ENCODE data around the gene PASK.

The PASK gene

DNA sequence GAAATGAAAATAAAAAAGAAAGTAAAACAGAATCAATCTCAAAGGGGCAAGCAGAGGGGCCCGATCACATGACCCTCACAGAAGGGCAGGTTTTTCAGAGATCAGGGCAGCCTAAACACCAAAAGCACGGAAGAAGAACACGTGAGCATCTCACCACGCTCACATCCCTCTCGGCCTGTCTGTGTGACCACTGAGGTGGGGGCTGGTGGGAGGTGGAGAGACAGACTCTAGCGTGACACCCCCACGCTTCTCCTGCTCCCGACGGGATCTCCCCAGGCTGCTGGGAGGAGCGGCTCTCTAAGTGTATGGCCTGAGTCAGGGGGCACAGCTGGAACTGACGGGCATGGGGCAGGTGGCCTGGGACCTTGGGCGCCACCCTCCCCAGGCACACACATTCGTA, 23.6 kb downstream of the PASK start:
- DNase-seq (ENCODE audit: low spot score): no peak

DNA sequence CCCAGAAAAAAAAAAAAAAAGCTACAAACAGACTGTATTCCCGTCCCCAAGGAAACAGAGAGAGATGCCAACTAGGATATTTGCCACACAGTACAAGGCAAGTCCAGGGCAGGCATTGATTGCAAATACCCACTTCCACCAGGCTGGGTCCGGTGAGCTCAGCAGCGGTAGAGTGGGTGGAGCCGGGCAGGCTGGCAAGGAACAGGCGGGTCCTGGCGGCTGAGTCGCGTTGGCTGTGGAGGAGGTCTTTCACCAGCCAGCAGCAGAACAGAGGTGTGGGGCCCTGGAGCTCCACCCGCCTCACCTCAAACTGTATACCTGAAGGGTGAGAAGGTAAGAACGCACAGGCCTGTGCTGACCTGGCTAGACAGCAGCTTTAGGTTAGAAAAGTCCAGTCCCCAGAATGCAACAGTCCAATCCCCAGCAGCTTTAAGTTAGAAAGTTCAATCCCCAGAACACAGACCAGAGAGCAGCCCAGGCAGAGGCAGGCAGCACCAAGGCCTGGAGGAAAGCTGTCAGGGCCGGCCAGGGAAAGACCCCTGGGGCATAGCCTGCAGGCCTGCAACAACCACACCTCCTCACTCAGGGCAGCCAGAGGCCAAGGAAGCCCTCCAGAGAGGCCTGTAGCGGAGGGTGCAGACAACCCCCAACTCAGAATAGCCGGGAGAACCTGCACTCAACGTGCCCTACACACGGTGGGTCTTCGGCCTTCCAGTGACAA, 25.3 kb downstream of the PASK start:
- DNase-seq (ENCODE audit: low spot score): no peak

DNA sequence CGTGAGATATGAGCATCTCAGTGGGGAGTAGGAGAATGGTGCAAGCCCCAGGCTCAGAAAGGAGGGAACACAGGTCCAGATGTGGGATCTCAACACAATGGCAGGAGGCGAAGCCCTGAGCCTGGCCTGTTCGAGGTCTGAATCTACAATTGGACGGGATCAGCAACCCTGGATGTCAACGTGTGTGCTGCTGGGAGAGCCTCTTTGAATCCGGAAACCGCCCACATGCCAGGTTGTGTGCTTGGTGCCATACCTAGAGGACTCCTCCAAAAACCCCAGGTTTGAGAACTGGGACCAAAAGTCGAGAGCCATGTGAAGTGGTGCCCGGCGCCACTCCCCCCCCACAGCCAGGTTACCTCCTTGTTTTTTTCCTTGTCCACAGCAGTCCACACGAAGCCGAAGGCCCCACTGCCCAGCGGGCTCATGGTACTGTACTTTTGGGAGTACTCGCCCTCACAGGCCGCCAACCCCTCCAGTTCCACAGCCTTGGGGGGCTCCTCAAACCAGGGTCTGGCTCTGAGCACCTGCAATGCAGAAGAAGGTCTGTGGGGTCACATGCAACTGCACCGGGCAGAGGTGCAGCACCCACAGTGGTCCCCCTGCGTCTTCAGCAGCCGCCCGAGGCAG, 26.8 kb downstream of the PASK start:
- DNase-seq (ENCODE audit: low spot score): no peak

DNA sequence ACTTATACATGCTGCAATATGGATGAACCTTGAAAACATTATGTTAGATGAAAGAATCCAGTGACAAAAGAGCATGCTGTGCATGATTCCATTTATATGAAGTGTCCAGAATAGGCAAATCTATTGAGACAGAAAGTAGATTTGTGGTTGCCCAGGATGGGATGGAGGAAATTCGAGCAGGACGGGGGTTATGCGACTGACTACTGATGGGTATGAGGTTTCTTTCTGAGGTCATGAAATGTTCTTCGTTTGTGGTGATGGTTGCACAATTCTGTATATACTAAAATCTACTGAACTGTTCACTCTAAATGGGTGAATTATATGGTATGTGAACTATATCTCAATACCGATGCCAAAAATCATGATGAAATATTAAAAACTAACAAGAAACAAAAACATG, 28.3 kb downstream of the PASK start:
- no peak for DNase-seq (ENCODE audit: low spot score)

DNA sequence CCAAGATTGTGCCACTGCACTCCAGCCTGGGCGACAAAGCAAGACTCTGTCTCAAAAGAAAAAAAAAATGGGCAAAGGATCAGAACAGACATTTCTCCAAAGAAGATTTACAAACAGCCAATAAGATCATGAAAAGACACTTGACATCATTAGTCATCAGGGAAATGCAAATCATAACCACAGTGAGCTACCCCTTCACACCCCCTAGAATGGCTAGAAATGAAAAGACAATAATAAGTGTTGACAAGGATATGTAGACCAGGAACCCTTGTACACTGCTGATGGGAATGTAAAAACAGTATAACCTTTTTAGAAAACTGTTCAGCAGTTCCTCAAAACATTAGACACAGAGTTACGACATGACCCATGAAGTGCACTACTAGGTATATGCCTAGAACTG, 28.8 kb downstream of the PASK start:
- no peak for DNase-seq (ENCODE audit: low spot score)

DNA sequence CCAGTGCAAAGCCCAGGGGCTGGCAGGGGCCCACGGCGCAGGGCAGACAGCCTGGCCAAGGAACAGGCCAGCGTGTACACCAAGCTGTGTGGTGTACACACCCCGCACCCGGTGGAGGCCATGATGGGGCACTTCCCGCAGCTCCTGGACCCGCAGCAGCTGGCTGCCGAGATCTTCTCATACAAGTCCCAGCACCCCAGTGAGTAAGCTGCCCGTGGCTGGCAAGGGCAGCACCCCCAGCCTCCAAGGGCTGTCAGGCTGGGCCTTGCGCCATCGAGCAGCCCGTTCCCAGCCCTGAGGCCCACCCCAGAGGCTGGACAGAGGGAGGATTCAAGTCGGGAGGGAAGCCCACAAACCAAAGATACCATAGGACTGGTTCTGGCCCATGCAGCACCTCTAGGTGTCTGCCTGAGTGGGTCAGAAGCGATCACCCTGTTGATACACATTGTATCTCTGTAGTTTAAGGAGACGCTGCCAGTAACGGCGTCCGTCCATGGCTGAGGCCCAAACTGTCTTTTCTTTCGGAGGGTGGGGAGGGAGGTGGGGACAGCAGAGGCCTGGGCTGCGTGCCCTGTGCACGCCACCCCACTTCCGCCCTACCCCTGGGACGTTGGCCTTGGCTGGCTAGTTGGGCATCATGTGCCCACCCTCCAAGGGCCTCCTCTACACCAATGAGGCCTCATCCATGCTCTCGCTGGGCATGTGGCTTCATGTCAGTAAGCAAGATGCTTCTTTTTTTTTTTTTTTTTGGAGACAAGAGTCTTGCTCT, 30.4 kb downstream of the PASK start:
- no peak for DNase-seq (ENCODE audit: low spot score)

DNA sequence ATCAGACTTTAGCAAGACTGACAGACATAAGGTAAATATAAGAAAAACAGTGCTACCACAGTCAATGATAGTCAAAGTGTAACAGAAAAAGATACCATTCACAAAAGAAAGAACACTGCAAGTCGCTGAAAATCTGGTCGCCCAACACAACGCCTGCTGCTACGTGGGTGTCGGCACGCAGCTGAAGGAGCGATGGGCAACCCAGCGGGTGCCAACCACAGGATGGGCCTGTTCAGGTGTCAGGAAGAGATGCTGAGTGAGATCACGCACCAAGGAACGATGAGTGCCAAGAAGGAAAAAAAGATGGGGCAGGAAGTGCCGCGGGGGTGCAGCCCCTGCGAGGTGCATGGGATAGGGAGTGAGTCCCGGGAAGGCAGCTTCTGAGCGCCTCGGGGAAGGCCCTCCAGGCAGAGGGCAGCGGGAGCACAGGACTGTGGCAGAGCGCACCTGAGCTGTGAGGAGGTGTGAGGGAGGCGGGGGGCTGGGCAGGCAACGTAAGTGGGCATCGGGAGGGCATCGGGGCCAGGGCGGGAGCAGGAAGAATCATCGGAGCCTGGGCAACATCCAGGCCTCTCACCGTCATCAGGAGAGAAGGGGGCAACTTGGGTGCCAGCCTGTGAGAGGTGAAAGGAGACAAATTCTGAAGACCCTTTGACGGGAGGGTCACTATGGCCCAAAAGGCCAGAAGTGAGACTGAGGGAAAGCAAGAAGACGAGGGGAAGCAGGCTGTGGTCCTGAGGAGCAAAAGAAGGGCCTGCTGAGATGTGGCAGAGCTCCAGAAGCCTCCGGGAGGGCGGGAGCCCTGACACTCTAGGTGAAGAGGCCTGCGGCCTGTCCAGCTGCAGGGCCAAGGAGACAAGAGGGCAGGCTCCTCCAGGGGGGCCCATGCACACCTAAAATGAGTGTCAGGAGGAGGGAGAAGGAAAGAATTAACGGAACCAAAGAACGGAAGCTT, 32.4 kb downstream of the PASK start:
- DNase-seq (ENCODE audit: low spot score): no peak

DNA sequence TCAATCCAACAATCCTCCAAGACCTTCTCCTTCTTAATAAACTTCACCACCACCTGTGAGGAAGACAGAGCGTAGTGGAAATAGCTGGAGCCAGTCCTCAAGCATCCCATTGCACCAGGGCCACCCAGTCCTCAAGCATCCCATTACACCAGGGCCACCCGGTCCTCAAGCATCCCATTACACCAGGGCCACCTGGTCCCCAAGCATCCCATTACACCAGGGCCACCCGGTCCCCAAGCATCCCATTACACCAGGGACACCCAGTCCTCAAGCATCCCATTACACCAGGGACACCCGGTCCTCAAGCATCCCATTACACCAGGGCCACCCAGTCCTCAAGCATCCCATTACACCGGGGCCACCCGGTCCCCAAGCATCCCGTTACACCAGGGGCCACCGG, 33.9 kb downstream of the PASK start:
- no peak for DNase-seq (ENCODE audit: low spot score)

DNA sequence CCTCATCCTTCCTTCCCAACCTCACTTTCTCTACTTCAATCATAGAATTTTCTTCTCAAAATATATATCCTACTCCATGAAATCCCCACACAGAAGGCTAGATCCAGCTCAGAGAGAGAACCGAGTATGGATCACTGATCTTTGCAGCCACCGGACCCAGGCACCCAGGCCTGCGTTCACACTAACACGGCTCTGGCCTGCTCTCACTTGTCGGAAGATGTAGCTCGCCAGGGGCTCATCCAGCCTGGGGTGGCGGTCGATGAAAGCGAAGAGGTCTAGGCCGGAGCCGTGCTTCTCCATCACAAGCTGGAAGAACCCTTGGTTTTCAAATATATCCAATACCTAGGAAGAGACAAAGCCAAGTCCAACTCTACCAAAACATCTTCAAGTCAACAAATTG, 34.4 kb downstream of the PASK start:
- no peak for DNase-seq (ENCODE audit: low spot score)

DNA sequence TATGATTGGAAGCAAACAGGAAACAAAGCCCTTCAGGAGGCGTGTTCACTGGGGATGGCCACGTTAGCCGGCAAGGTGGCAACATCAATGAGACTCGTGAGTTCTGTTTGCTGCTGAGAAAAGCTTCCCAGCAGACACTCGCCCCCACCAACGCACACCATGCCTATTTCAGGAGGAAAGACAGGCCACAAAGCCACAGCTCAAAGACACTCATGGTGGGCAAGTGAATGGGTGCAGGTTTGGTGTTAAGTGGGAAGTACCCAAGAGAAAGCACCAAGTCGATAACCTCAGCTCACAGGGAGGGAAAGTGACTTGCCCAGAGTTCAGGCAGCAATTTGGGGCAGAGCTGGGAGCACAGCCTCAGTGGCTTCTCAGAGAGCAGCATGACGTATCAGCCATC, 36.7 kb downstream of the PASK start:
- DNase-seq (ENCODE audit: low spot score): no peak

DNA sequence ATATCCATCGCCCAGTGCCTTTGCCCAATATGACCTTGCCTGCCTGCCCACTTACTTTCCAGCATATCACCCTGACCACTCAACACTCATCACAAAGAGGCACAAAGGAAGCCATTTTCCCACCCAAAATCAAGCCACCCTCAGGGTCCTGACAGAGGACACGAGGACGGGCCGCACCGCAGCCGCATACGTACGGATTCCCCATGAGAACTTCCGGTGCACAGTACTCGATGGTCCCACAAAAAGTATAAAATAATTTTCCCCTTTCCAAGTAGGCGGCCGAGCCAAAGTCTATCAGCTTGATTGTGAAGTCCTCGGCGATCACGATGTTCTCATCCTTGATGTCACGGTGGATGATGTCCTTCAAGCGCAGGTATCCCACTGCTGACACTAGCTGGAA, 37.2 kb downstream of the PASK start:
- DNase-seq (ENCODE audit: low spot score): no peak

DNA sequence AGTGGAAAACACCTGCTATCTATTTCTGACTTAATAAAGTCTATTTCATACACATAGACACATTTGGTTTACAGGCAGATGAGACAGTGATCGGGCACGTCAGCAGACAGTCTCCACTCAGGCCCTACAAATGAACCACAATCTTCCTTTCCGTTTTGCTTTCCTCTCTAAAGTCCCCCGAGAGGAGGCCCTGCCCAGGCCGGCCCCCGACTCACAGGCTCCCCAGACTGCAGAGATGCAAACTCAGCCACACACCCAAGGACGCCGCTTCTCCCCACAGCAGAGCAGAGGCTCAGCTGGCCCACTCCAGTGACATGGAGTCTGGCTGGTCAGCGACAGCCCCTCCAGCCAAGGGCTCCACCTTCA, 37.8 kb downstream of the PASK start:
- no peak for DNase-seq (ENCODE audit: low spot score)

DNA sequence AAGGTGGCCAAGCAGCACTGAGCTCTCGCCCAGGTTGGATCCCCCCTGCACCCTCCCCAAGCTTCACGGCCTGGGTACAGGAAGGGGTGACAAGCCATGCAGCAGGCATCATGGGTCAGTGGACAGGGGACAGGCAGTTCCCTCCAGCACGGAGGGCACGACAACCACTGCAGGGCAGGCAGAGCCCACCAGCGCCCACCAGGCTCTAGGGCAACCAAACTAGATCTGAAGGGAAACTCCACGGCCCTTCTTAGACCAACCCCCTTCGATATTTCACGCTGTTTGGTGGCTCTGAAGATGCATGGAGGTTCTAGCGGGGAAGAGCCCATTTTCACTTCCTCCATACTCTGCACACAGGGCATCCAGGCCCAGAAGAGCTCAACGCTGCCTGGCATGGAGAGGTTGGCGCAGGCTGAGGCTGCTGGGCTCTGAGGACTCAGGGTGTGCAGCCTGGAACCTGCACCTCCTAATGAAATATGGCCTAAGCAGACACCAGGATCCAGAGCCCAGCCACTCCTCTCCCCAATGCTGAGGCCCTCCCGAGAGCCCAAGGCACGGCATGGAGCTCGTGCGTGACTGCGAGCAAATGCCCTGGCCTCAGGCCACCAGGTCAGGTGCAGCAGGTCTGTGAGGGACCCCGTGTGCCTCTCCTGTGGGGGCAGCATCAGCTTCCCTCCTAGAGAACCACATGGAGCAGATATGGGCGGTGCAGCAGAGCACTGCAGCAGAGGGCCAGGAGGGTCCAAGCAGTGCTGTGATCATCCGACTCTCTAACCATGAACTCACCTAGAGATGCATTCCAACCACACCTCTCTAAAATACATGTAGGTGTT, 38.4 kb downstream of the PASK start:
- DNase-seq (ENCODE audit: low spot score): no peak

DNA sequence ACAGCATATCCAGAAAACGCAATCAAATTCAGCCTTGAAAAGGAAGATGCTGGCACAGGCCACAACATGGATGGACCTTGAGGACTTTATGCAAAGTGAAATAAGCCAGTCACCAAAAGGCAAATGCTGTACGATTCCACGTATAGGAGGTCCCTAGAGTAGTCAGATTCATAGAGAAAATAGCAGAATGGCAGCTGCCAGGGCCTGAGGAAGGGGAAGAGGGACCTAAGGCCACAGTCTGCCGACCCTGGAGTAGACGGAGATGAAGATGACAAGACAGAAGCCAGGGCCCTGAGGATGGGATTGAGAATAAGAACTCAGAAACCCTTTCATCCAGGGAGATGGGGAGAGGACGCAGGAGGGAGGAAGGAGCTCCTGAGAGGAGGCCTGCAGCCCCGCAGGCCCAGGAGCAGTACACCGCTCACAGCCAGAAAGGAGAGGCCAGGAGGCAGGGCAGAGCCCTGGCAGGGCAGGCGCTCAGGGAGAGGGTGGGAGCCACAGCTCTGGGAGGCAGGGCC, 39.1 kb downstream of the PASK start:
- no peak for DNase-seq (ENCODE audit: low spot score)

DNA sequence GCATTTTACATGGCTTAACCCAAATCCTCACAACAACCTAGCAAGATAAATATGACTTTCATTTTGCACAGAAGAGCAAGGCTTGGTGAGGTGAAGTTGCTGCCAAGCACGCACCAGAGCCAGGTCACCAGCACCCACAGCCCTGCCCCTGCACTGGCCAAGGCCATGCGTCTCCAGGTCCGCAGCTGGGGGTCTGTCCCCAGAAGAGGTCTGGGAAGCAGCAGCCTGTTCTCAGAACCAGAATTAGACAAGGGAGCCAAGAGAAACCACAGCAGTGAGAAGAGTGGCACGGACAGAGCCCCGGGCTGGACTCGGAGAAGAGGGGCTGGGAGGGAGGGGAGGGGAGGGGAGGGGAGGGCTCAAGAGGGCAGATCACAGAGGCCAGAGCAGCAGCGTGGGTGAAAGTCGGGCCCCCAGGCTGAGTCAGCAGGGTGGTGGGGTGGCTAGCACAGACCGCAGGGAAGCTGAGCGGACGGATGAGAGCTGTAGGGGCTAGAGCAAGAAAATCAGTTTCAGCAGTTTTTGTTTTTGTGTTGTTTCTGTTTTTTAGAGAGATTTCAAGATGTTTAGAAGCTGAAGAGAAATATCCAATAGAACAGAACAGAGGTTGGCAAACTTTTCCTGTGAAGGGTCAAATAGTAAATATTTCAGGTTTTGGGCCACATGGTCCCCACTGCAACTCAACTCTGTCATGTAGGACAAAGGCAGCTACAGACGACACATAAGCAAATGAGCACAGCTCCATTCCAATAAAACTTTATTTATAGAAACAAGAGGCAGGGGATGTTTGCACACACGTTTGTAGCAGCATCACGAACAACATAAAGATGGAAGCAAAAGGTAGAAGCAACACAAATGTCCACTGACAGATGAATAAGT, 39.8 kb downstream of the PASK start:
- DNase-seq (ENCODE audit: low spot score): no peak

DNA sequence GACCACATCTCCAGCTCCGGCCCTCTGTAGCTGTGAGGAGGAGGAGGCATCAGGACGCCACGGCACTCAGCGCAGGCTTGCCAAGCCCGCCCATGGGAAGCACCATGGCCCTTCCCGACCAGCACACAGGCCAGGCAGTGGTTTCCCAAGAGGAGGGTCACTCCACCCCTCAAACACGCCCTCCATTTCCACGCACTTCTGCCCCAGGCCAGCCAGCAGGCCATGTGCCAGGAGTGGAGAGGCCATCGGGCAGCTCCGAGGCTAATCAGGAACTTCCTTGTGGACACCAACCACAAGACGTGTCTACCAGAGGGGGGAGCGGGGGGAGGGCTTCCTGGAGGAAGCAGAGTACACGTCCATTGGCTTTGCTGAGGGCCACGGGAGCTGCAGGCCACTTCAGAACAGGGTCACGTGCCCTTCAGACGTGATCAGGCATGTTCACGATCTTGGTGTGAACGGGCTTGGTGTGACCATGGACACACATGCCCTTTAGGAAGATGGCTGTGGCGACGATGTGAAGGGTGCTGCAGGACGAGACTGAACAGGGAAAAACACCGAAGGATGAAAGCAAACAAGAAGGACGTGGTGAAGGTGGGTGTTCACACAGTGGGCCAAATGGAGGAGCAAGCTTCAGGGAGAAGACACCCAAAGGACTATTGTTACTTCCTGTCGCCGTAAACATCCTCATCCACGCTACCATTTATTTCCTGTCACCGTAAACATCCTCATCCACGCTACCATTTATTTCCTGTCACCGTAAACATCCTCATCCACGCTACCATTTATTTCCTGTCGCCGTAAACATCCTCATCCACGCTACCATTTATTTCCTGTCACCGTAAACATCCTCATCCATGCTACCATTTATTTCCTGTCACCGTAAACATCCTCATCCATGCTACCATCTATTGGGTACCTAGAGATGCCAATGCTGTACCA, 40.7 kb downstream of the PASK start:
- no peak for DNase-seq (ENCODE audit: low spot score)

DNA sequence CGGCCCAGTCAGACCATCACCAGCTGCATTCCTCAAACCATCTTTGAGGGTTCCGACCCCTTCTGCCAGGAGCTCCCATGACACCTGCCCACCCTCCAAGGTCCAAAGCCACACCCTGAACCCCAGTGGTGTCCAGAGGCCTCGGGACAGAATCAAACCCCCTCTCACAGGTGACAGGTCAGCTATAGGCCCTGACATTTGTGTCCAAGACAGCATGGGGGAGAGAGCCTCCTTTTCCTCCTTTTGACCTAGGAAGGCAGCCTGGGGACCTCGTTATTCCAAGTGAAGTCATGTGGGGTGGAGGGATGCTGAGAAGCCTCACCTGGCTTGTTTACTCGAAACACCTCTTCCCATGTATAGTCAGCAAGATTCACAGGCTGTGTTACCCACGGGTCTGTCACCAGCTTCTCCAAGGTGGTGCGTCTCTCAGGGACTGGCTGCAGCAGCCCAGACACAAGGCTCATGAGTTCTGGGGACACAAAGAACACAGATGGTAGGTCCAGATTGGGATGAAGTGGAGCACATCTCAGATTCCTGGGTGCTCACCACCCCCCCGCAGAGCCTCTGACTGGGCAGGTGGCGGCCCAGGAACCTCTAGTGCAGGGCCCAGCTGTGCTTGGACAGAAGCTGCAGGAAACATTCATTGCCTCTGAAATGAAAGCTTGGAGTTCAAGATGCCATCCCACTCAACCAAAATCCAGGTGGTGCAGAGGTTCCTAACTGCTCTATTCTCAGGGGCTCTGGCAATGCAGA, 42.1 kb downstream of the PASK start:
- no peak for DNase-seq (ENCODE audit: low spot score)

DNA sequence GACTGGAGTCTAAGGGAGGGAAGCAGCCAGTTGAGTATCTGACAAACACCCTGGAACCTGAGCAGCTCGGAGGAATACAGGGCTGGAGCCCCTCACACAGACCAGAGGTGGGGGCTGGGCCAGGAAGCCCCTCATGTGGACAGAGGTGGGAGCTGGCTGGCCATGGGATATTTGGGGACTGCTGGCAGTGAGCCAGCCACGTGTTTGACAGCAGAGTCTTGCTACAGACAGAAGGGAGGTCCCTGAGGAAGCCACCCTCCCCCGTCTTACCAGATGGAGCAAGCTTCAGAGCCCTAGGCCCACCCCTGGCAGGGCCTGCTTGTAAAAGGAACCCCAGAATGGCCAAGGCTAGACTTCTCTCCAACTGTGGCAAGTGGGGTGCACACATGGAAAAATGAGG, 43.6 kb downstream of the PASK start:
- no peak for DNase-seq (ENCODE audit: low spot score)
